Keratinocyte (primary cell): ENCODE measurements around the gene HSF5. TPM values are rescaled to one million over a fixed set of nuclear protein-coding genes. Genes with fewer than 3 reads are reported as not detected.

Experiments
- DNase-seq: peaks from one replicate; pipeline ENCODE4 v3.0.0-alpha.2; 2011; ENCODE audit warnings: low read depth, missing footprints, low spot score
- FAIRE-seq: peaks from 2 replicates; lab custom pipeline; 2011; peaks lifted over from hg19 to GRCh38; lab: Jason Lieb, UNC
- H2AFZ ChIP-seq: 2 replicates; pipeline ENCODE4 v1.6.0; 2012; ENCODE audit warnings: low read length, control low read depth, inconsistent platforms; ENCODE audit not compliant: control insufficient read depth
- H3K27ac ChIP-seq: 2 replicates; pipeline ENCODE4 v1.5.1; 2011; ENCODE audit warnings: low read length; ENCODE audit not compliant: control insufficient read depth, insufficient read depth
- H3K27me3 ChIP-seq: 3 replicates; pipeline ENCODE4 v1.6.0; 2011; ENCODE audit warnings: low read length; ENCODE audit not compliant: control insufficient read depth, insufficient read depth; ENCODE audit errors: extremely low read depth
- H3K36me3 ChIP-seq, 2 experiments: 2 replicates in 1 of 2; 3 replicates in 1 of 2; pipeline ENCODE4 v1.5.1; 2011; ENCODE audit warnings: low read length in 2 of 2, mild to moderate bottlenecking in 1 of 2; ENCODE audit not compliant: control insufficient read depth in 2 of 2, insufficient read depth in 2 of 2; ENCODE audit errors: extremely low read depth in 1 of 2
- H3K4me1 ChIP-seq: 3 replicates; pipeline ENCODE4 v1.5.1; 2011; ENCODE audit warnings: low read length; ENCODE audit not compliant: control insufficient read depth, insufficient read depth; ENCODE audit errors: extremely low read depth
- H3K4me2 ChIP-seq: 3 replicates; pipeline ENCODE4 v1.6.0; 2011; ENCODE audit warnings: low read depth, low read length; ENCODE audit not compliant: control insufficient read depth, insufficient read depth; ENCODE audit errors: extremely low read depth
- H3K4me3 ChIP-seq, 3 experiments: fragments of 200-600 bp in 1 of 3; sonication (generic) in 1 of 3; 2 replicates in 2 of 3; 3 replicates in 1 of 3; pipeline ENCODE4 v1.5.1; 2011 to 2016; ENCODE audit warnings: low read length in 3 of 3, mild to moderate bottlenecking in 3 of 3, control low read depth in 2 of 3, inconsistent platforms in 1 of 3, low read depth in 1 of 3, mixed read lengths in 1 of 3, mixed run types in 1 of 3, moderate library complexity in 1 of 3; ENCODE audit not compliant: control insufficient read depth in 2 of 3, insufficient read depth in 2 of 3; ENCODE audit errors: extremely low read depth in 1 of 3
- H3K79me2 ChIP-seq: 2 replicates; pipeline ENCODE4 v1.6.0; 2012; ENCODE audit warnings: low read length; ENCODE audit not compliant: control insufficient read depth, insufficient read depth
- H3K9ac ChIP-seq: 3 replicates; pipeline ENCODE4 v1.6.0; 2011; ENCODE audit warnings: low read length; ENCODE audit not compliant: control insufficient read depth, insufficient read depth; ENCODE audit errors: extremely low read depth
- H3K9me1 ChIP-seq: 3 replicates; pipeline ENCODE4 v1.6.0; 2011; ENCODE audit warnings: low read length; ENCODE audit not compliant: control insufficient read depth, insufficient read depth; ENCODE audit errors: extremely low read depth
- H3K9me3 ChIP-seq: 2 replicates; pipeline ENCODE4 v1.5.1; 2012; ENCODE audit warnings: low read depth, low read length; ENCODE audit not compliant: control insufficient read depth
- H4K20me1 ChIP-seq: 3 replicates; pipeline ENCODE4 v1.6.0; 2011; ENCODE audit warnings: low read length; ENCODE audit not compliant: control insufficient read depth, insufficient read depth; ENCODE audit errors: extremely low read depth
- EZH2 ChIP-seq: IDR thresholded peaks from one replicate; pipeline ENCODE4 v1.6.1; 2012; ENCODE audit warnings: inconsistent platforms, mild to moderate bottlenecking, low read length, moderate library complexity
- dilution Hi-C: fragments of 300-500 bp; cut with MboI; formaldehyde crosslinking; loops from one replicate; pipeline ENCODE4 v1.7.0; 2020; ENCODE audit warnings: low sequenced_read_pairs; ENCODE audit not compliant: extremely low pct_ligation_motif_present
- polyA plus RNA-seq, 5 experiments: library from polyadenylated mRNA; depleted of rRNA in 3 of 5; stranded (reverse) in 3 of 5; stranded (forward) in 1 of 5; unstranded in 1 of 5; fragments of >200 nt; gene quantifications; 1 replicate in 1 of 5; 2 replicates in 3 of 5; 3 replicates in 1 of 5; pipeline versions ENCODE4 v1.2.1 to v1.2.3, GENCODE V29; 2011 to 2012; ENCODE audit warnings: missing spikeins in 2 of 5, low read depth in 1 of 5, low replicate concordance in 1 of 5
- TF ChIP-seq, protein P1 (sequence below), 3 experiments: IDR thresholded peaks in 1 of 3; conservative IDR thresholded peaks in 1 of 3; optimal IDR thresholded peaks in 1 of 3; 2 replicates in 2 of 3; 3 replicates in 1 of 3; pipeline versions ENCODE3 to v1.5.1; 2011; ENCODE audit warnings: low read length in 3 of 3, mild to moderate bottlenecking in 3 of 3, moderate library complexity in 2 of 3, control low read depth in 1 of 3, inconsistent platforms in 1 of 3; ENCODE audit not compliant: insufficient read depth in 2 of 3; ENCODE audit errors: extremely low read depth in 1 of 3

The HSF5 gene
- polyA plus RNA-seq, 1 donor (not counting 4 experiments of a cell fraction or from before 2014, with no cell fraction given): 0.01 TPM

DNA sequence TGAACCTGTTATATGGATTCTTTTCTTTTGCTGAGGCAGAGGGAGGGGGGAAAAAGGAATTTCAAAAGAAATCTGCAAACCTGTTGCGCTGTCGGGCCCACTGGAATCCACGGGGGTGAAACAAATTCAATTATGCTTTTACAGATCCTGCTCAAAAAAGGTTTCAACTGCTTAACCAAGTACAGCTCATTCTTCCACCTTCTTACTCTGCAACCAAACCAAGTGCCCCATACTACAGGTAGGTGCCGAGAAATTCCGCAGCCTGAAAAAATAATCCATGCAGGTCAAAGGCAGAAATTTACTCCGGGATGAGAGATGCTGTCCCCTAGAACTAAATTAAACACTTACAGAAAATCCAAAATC is 71.3 kb downstream of the HSF5 start:
- H3K9me1 ChIP-seq: no peaks in the 10 kb centered on the region
- H3K9ac ChIP-seq: peak overlapping the region; percentile 91
- H3K36me3 ChIP-seq: no peaks in the 10 kb centered on the region
- TF ChIP-seq, protein P1, sequence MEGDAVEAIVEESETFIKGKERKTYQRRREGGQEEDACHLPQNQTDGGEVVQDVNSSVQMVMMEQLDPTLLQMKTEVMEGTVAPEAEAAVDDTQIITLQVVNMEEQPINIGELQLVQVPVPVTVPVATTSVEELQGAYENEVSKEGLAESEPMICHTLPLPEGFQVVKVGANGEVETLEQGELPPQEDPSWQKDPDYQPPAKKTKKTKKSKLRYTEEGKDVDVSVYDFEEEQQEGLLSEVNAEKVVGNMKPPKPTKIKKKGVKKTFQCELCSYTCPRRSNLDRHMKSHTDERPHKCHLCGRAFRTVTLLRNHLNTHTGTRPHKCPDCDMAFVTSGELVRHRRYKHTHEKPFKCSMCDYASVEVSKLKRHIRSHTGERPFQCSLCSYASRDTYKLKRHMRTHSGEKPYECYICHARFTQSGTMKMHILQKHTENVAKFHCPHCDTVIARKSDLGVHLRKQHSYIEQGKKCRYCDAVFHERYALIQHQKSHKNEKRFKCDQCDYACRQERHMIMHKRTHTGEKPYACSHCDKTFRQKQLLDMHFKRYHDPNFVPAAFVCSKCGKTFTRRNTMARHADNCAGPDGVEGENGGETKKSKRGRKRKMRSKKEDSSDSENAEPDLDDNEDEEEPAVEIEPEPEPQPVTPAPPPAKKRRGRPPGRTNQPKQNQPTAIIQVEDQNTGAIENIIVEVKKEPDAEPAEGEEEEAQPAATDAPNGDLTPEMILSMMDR (optimal IDR thresholded peaks at IDR 0.05 in 1 of 3, IDR thresholded peaks at IDR 0.05 in 1 of 3, conservative IDR thresholded peaks at IDR 0.05 in 1 of 3; ENCODE audit: extremely low read depth in 1 of 3, insufficient read depth in 2 of 3, low read length in 3 of 3): no peak
- no peak for TF ChIP-seq EZH2
- no peaks in the 10 kb centered on the region for H3K9me3 ChIP-seq
- no peak for DNase-seq
- peak overlapping the region; percentile 93 for H3K4me2 ChIP-seq
- H3K79me2 ChIP-seq: peaks cover 53% of the 10 kb centered on the region
- dilution Hi-C loops: no loop called here
- peak overlapping the region; percentile 64 to 97 (median 95) for H3K4me3 ChIP-seq
- peaks cover 9% of the 10 kb centered on the region for H3K4me1 ChIP-seq
- no peaks in the 10 kb centered on the region for H4K20me1 ChIP-seq
- H3K27me3 ChIP-seq: no peaks in the 10 kb centered on the region
- FAIRE-seq: peak; percentile 17
- H3K27ac ChIP-seq: peak overlapping the region; percentile 95
- H2AFZ ChIP-seq: no peak overlapping the region

GRCh38 chr17:58416396-58416795 is 71.8 kb downstream of the HSF5 start:
- H3K4me2 ChIP-seq: peak overlapping the region; percentile 93
- H3K27ac ChIP-seq: peak overlapping the region; percentile 95

More at GRCh38 chr17:58416396-58416795, 71.8 kb downstream of the HSF5 start:
- Histone ChIP-seq H3K27me3 (no peaks in the 10 kb centered on the region), H4K20me1 (no peaks in the 10 kb centered on the region), H3K4me1 (peaks cover 14% of the 10 kb centered on the region), H3K9ac (peak overlapping the region; percentile 91), H3K9me1 (no peaks in the 10 kb centered on the region), H3K4me3 (peak overlapping the region; percentile 64 to 97 (median 95)), H3K9me3 (no peaks in the 10 kb centered on the region), H3K36me3 (no peaks in the 10 kb centered on the region), H2AFZ (no peak overlapping the region), H3K79me2 (peaks cover 57% of the 10 kb centered on the region)
- dilution Hi-C loops: no loop called here
- FAIRE-seq (no peak), DNase-seq (no peak)
- TF ChIP-seq, protein P1 (optimal IDR thresholded peaks at IDR 0.05 in 1 of 3, IDR thresholded peaks at IDR 0.05 in 1 of 3, conservative IDR thresholded peaks at IDR 0.05 in 1 of 3; ENCODE audit: extremely low read depth in 1 of 3, insufficient read depth in 2 of 3, low read length in 3 of 3): no peak
- TF ChIP-seq EZH2: no peak
